HEK293T (cell line): Measurements from ENCODE around the gene PHF3.

Experiments
- ARNT ChIP-seq: fragments of 450-650 bp; IDR thresholded peaks from 2 replicates; pipeline ENCODE4 v1.6.1; 2017; ENCODE audit warnings: mild to moderate bottlenecking
- BHLHE40 ChIP-seq: fragments of 450-650 bp; IDR thresholded peaks from 2 replicates; pipeline ENCODE4 v1.6.1; 2016; ENCODE audit warnings: mild to moderate bottlenecking, moderate library complexity, borderline replicate concordance
- ELF4 ChIP-seq: fragments of 450-650 bp; IDR thresholded peaks from 2 replicates; pipeline ENCODE4 v1.6.1; 2017; ENCODE audit warnings: antibody characterized with exemption
- FOXA1 ChIP-seq: fragments of 450-650 bp; IDR thresholded peaks from 2 replicates; pipeline ENCODE4 v1.6.1; 2016; ENCODE audit warnings: mild to moderate bottlenecking
- HDGF ChIP-seq: fragments of 450-650 bp; IDR thresholded peaks from 2 replicates; pipeline ENCODE4 v1.6.1; 2017; ENCODE audit warnings: antibody characterized with exemption, borderline replicate concordance
- NFRKB ChIP-seq: fragments of 450-650 bp; IDR thresholded peaks from 2 replicates; pipeline ENCODE4 v1.6.1; 2016; ENCODE audit warnings: mild to moderate bottlenecking, moderate library complexity
- SUZ12 ChIP-seq: fragments of 450-650 bp; IDR thresholded peaks from 2 replicates; pipeline ENCODE4 v1.6.1; 2016; ENCODE audit warnings: mild to moderate bottlenecking
- TARDBP ChIP-seq: fragments of 450-650 bp; IDR thresholded peaks from 2 replicates; pipeline ENCODE4 v1.6.1; 2016

DNA sequence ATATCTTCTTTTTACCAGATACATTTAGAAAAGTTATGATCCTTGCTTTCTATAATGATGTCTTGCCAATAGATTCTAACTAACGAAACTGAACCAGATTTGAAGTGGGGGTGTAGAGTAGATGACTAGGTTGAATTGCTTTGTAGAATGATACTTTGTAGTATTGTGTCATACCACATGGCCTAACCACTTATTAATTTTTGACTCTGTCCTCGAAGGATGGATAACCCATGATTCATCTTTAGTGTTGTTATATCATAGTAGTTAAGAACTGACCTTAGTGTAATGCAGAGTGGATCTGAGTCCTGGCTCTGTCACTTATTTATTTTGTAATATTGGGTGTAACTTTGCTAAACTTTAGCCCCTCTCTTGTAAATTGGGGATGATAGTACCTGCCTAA, 4.5 kb downstream of the PHF3 start:
- TF ChIP-seq BHLHE40 (no peak), ARNT (no peak), FOXA1 (no peak), NFRKB (no peak), SUZ12 (no peak), TARDBP (no peak), HDGF (no peak), ELF4 (no peak)
